IMR-90 (cell line): Measurements from ENCODE around the gene FBXO3. TPM values are rescaled to one million over a fixed set of nuclear protein-coding genes. Genes with fewer than 3 reads are reported as not detected.
A peak's percentile ranks its signal among the peaks of the same experiment; 100 is the strongest.

Experiments used
- ATAC-seq: fragments of 200-7000 bp; cut with Tn5 transposase; 2 replicates; pipeline ENCODE4 v1.9.1; 2020; ENCODE audit warnings: low read depth, mild to moderate bottlenecking, moderate library complexity
- BruUV-seq: library from RNA; stranded (reverse); fragments of 400-500 nt; replicated peaks from 2 replicates; lab custom pipeline; 2021; lab: Mats Ljungman, UMichigan
- CTCF ChIA-PET: fragments of 300-600 bp; formaldehyde crosslinking; extraction: SDS; loops from one replicate; lab custom pipeline; 2021; ENCODE audit warnings: antibody characterized with exemption; lab: Yijun Ruan, JAX
- POLR2A ChIA-PET: fragments of 300-600 bp; sonication (Branson Sonifier 250); formaldehyde crosslinking; loops from one replicate; lab custom pipeline; 2022; ENCODE audit warnings: antibody characterized with exemption; ENCODE audit not compliant: unreplicated experiment; lab: Charles Lee
- DNase-seq: peaks from one replicate; pipeline ENCODE4 v3.0.0; 2013
- H2AFZ ChIP-seq: replicated peaks from 2 replicates; pipeline ENCODE3; 2013; ENCODE audit warnings: low read length, mild to moderate bottlenecking; ENCODE audit not compliant: poor library complexity
- H2AK5ac ChIP-seq: 2 replicates; pipeline ENCODE4 v1.6.1; 2013; ENCODE audit warnings: low read depth, low read length, inconsistent platforms
- H2AK9ac ChIP-seq: replicated peaks from 2 replicates; pipeline ENCODE3; 2013; ENCODE audit warnings: mild to moderate bottlenecking, low read depth, low read length, moderate library complexity; ENCODE audit not compliant: poor library complexity
- H2BK120ac ChIP-seq: 2 replicates; pipeline ENCODE4 v1.6.1; 2013; ENCODE audit warnings: low read depth, low read length, inconsistent platforms
- H2BK15ac ChIP-seq: 3 replicates; pipeline ENCODE4 v1.6.1; 2013; ENCODE audit warnings: low read depth, low read length, inconsistent platforms
- H2BK20ac ChIP-seq: 2 replicates; pipeline ENCODE4 v1.6.1; 2013; ENCODE audit warnings: low read depth, mild to moderate bottlenecking, inconsistent platforms, low read length, moderate library complexity
- H2BK5ac ChIP-seq: 2 replicates; pipeline ENCODE4 v1.6.1; 2013; ENCODE audit warnings: mild to moderate bottlenecking, low read depth, low read length, inconsistent platforms; ENCODE audit not compliant: poor library complexity, severe bottlenecking
- H3K14ac ChIP-seq: replicated peaks from 2 replicates; pipeline ENCODE4 v1.6.1; 2013; ENCODE audit warnings: low read depth, low read length, inconsistent platforms
- H3K18ac ChIP-seq: 2 replicates; pipeline ENCODE4 v1.6.1; 2013; ENCODE audit warnings: low read depth, low read length, control low read depth
- H3K23ac ChIP-seq: 2 replicates; pipeline ENCODE4 v1.6.1; 2013; ENCODE audit warnings: low read depth, low read length, inconsistent platforms
- H3K27ac ChIP-seq: 2 replicates; pipeline ENCODE4 v1.5.1; 2013; ENCODE audit warnings: mild to moderate bottlenecking, control low read depth, low read length; ENCODE audit not compliant: insufficient read depth
- H3K27me3 ChIP-seq: 2 replicates; pipeline ENCODE4 v1.6.1; 2013; ENCODE audit warnings: low read length; ENCODE audit not compliant: control insufficient read depth, insufficient read depth
- H3K36me3 ChIP-seq: 2 replicates; pipeline ENCODE4 v1.6.1; 2013; ENCODE audit warnings: low read length, mixed read lengths; ENCODE audit not compliant: control insufficient read depth, insufficient read depth
- H3K4ac ChIP-seq: 2 replicates; pipeline ENCODE4 v1.6.1; 2013; ENCODE audit warnings: low read depth, low read length, inconsistent platforms
- H3K4me1 ChIP-seq: 2 replicates; pipeline ENCODE4 v1.6.1; 2013; ENCODE audit warnings: low read length, mixed read lengths; ENCODE audit not compliant: control insufficient read depth, insufficient read depth
- H3K4me2 ChIP-seq: 2 replicates; pipeline ENCODE4 v1.6.1; 2013; ENCODE audit warnings: low read depth, mild to moderate bottlenecking, control low read depth, low read length, moderate library complexity
- H3K4me3 ChIP-seq: 2 replicates; pipeline ENCODE4 v1.5.1; 2013; ENCODE audit warnings: low read depth, mild to moderate bottlenecking, control low read depth, low read length, moderate library complexity; ENCODE audit not compliant: insufficient read depth
- H3K56ac ChIP-seq: 2 replicates; pipeline ENCODE4 v1.6.1; 2013; ENCODE audit warnings: low read length, inconsistent platforms; ENCODE audit not compliant: insufficient read depth; ENCODE audit errors: extremely low read depth
- H3K79me1 ChIP-seq, 2 experiments: 2 replicates each; pipeline ENCODE4 v1.6.1; 2013; ENCODE audit warnings: low read length in 2 of 2, inconsistent platforms in 1 of 2, low read depth in 1 of 2
- H3K9ac ChIP-seq: 2 replicates; pipeline ENCODE4 v1.6.1; 2013; ENCODE audit warnings: low read depth, low read length, control low read depth
- H3K9me1 ChIP-seq: 2 replicates; pipeline ENCODE4 v1.6.1; 2013; ENCODE audit warnings: low read length, inconsistent platforms; ENCODE audit not compliant: insufficient read depth
- H3K9me3 ChIP-seq: 2 replicates; pipeline ENCODE4 v1.6.1; 2013; ENCODE audit warnings: low read length; ENCODE audit not compliant: control insufficient read depth, insufficient read depth
- H4K20me1 ChIP-seq: 2 replicates; pipeline ENCODE4 v1.6.1; 2013; ENCODE audit warnings: low read length, inconsistent platforms; ENCODE audit not compliant: insufficient read depth
- H4K5ac ChIP-seq: 2 replicates; pipeline ENCODE4 v1.6.1; 2013; ENCODE audit warnings: mild to moderate bottlenecking, low read depth, low read length, control low read depth
- H4K8ac ChIP-seq, 2 experiments: 2 replicates each; pipeline ENCODE4 v1.6.1; 2013; ENCODE audit warnings: low read depth in 2 of 2, low read length in 2 of 2, control low read depth in 1 of 2, inconsistent platforms in 1 of 2
- H4K91ac ChIP-seq: 2 replicates; pipeline ENCODE4 v1.6.1; 2013; ENCODE audit warnings: low read depth, low read length, inconsistent platforms; ENCODE audit not compliant: insufficient read depth
- BHLHE40 ChIP-seq: fragments of 150-350 bp; IDR thresholded peaks from 2 replicates; pipeline ENCODE4 v1.6.1; 2016; ENCODE audit warnings: mild to moderate bottlenecking, low read depth, low read length
- CEBPB ChIP-seq: IDR thresholded peaks from 2 replicates; pipeline ENCODE4 v1.6.1; 2012; ENCODE audit warnings: low read depth, low read length, improper control_type of control experiment
- CHD1 ChIP-seq: IDR thresholded peaks from 2 replicates; pipeline ENCODE4 v1.6.1; 2012; ENCODE audit warnings: low read depth, low read length, improper control_type of control experiment
- FOS ChIP-seq: fragments of 150-350 bp; IDR thresholded peaks from 2 replicates; pipeline ENCODE4 v1.6.1; 2016; ENCODE audit warnings: low read depth, low read length
- MAFK ChIP-seq: IDR thresholded peaks from 2 replicates; pipeline ENCODE4 v1.6.1; 2012; ENCODE audit warnings: low read depth, low read length, improper control_type of control experiment
- MAZ ChIP-seq: IDR thresholded peaks from 2 replicates; pipeline ENCODE4 v1.6.1; 2012; ENCODE audit warnings: low read depth, mild to moderate bottlenecking, low read length, improper control_type of control experiment, moderate library complexity, borderline replicate concordance
- MXI1 ChIP-seq: IDR thresholded peaks from 2 replicates; pipeline ENCODE4 v1.6.1; 2012; ENCODE audit warnings: low read depth, mild to moderate bottlenecking, low read length, moderate library complexity, borderline replicate concordance
- NFE2L2 ChIP-seq: fragments of 150-350 bp; IDR thresholded peaks from 2 replicates; pipeline ENCODE4 v1.6.1; 2016; ENCODE audit warnings: low read depth, mild to moderate bottlenecking, low read length
- POLR2A ChIP-seq: IDR thresholded peaks from 2 replicates; pipeline ENCODE4 v1.6.1; 2012; ENCODE audit warnings: mild to moderate bottlenecking, low read depth, low read length
- RAD21 ChIP-seq: IDR thresholded peaks from 2 replicates; pipeline ENCODE4 v1.6.1; 2012; ENCODE audit warnings: low read length, improper control_type of control experiment
- RCOR1 ChIP-seq: IDR thresholded peaks from 2 replicates; pipeline ENCODE4 v1.6.1; 2012; ENCODE audit warnings: mild to moderate bottlenecking, low read length, improper control_type of control experiment; ENCODE audit not compliant: insufficient replicate concordance
- RFX5 ChIP-seq: IDR thresholded peaks from 2 replicates; pipeline ENCODE4 v1.8.0; 2012; ENCODE audit warnings: low read depth, mild to moderate bottlenecking, low read length, moderate library complexity
- SMC3 ChIP-seq: fragments of 150-350 bp; IDR thresholded peaks from 2 replicates; pipeline ENCODE4 v1.6.1; 2016; ENCODE audit warnings: low read depth, mild to moderate bottlenecking, antibody characterized with exemption, low read length, moderate library complexity
- WGBS, 2 experiments: methylation state at CpG; one replicate each; pipeline versions ENCODE4 v1.1.5 to v1.1.7; 2013; ENCODE audit warnings: missing lambda C conversion rate in 2 of 2; ENCODE audit not compliant: insufficient read length in 1 of 2; ENCODE audit errors: extremely low coverage in 2 of 2; 5-methylcytosine and 5-hydroxymethylcytosine counted together
- dilution Hi-C: fragments of 300-500 bp; cut with HindIII; formaldehyde crosslinking; loops from one replicate; pipeline ENCODE4 v1.14.3; 2018; ENCODE audit warnings: low sequenced_read_pairs; ENCODE audit not compliant: unreplicated experiment
- in situ Hi-C: fragments of 300-500 bp; cut with MboI; formaldehyde crosslinking; loops from 3 replicates; pipeline ENCODE4 v1.14.3; 2019; ENCODE audit warnings: low sequenced_read_pairs, inconsistent platforms, mixed read lengths
- intact Hi-C: fragments of 100-400 bp; cut with micrococcal nuclease; formaldehyde crosslinking; loops from 2 replicates; pipeline ENCODE4 v1.10.0; 2022
- polyA plus RNA-seq, 3 experiments: library from polyadenylated mRNA; depleted of rRNA; stranded (reverse); fragments of >200 nt; gene quantifications; 2 replicates each; pipeline ENCODE4 v1.2.3, GENCODE V29; 2012; ENCODE audit warnings: low replicate concordance in 1 of 3
- total RNA-seq: library from RNA; depleted of rRNA; stranded (reverse); fragments of >200 nt; gene quantifications from 2 replicates; pipeline ENCODE4 v1.2.3, GENCODE V29; 2012
- TF ChIP-seq, protein P1 (sequence below): fragments of 150-350 bp; IDR thresholded peaks from 2 replicates; pipeline ENCODE4 v1.6.1; 2017; ENCODE audit warnings: mild to moderate bottlenecking, antibody characterized with exemption, low read length, low read depth
- TF ChIP-seq, protein P2 (sequence below): conservative IDR thresholded peaks from 2 replicates; pipeline ENCODE4 v1.5.1; 2012; ENCODE audit warnings: mild to moderate bottlenecking, low read depth, low read length, improper control_type of control experiment
- TF ChIP-seq, protein P3 (sequence below): fragments of 150-350 bp; IDR thresholded peaks from 2 replicates; pipeline ENCODE4 v1.6.1; 2016; ENCODE audit warnings: low read depth, mild to moderate bottlenecking, low read length, moderate library complexity, borderline replicate concordance

Gene FBXO3
- total and polyA plus RNA-seq, 2 of the 4 experiments (the other 2 are of a cell fraction): 26.2 to 51.1 TPM

DNA sequence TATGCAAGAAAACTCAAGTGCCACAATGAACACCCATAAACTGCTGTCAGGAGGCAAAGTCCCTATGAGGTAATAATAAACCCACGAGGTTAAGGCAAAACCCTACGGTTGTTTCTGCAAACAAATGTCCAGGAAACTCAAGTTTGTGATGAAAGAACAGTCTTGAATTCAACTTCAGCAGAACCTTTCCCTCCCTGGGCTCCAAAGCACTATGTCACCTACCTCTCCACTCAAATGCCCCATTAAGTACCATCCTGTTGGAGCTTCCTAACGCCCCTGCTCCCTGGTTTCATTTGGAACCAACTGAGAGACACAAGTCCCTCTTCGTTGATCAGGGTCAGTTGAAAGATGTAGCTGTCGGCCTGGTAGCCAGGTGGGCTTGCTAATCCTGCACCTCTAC is 71.1 kb downstream of the FBXO3 start:
- Histone ChIP-seq H3K4me3 (no peak overlapping the region), H4K5ac (no peak overlapping the region; the same call in 1 of the 2 replicates), H3K9me3 (no peaks in the 10 kb centered on the region), H3K9me1 (peaks cover 42% of the 10 kb centered on the region), H3K4me1 (peaks cover 26% of the 10 kb centered on the region), H3K14ac (peak overlapping the region; percentile 88), H2AK5ac (peak overlapping the region; percentile 23; the same call in 1 of the 2 replicates), H3K4ac (peak overlapping the region; percentile 45), H3K18ac (no peak overlapping the region), H2BK20ac (0 out of 2 replicates have a peak overlapping the region, but pooled peaks have one; percentile 18), H3K9ac (no peak overlapping the region), H4K91ac (0 out of 2 replicates have a peak overlapping the region, but pooled peaks have one; percentile 12), H2AK9ac (no peak overlapping the region), H3K4me2 (no peak overlapping the region), H3K36me3 (peaks cover 12% of the 10 kb centered on the region), H2BK5ac (peak overlapping the region; percentile 55), H3K27me3 (no peaks in the 10 kb centered on the region), H2BK120ac (no peak overlapping the region), H4K20me1 (peaks cover 4% of the 10 kb centered on the region; the same call in 1 of the 2 replicates), H3K23ac (peak overlapping the region; percentile 15; the same call in 1 of the 2 replicates), H4K8ac (peak overlapping the region in 1 of 2 experiments; percentile 26; a peak in 2 of 4 replicates), H2AFZ (no peak overlapping the region), H3K56ac (no peak overlapping the region), H3K27ac (0 out of 2 replicates have a peak overlapping the region, but pooled peaks have one; percentile 22), H2BK15ac (no peak overlapping the region), H3K79me1 (peaks cover 29 to 66% of the 10 kb centered on the region in 2 experiments; a peak in 3 of 4 replicates)
- DNase-seq: no peak
- intact Hi-C loops: no loop called here
- TF ChIP-seq, protein P1, sequence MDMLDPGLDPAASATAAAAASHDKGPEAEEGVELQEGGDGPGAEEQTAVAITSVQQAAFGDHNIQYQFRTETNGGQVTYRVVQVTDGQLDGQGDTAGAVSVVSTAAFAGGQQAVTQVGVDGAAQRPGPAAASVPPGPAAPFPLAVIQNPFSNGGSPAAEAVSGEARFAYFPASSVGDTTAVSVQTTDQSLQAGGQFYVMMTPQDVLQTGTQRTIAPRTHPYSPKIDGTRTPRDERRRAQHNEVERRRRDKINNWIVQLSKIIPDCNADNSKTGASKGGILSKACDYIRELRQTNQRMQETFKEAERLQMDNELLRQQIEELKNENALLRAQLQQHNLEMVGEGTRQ: no peak
- TF ChIP-seq RFX5 (no peak), CHD1 (no peak), MXI1 (no peak), SMC3 (no peak), BHLHE40 (no peak), RAD21 (no peak), MAFK (no peak), RCOR1 (no peak), CEBPB (no peak), FOS (no peak), MAZ (no peak), POLR2A (no peak), NFE2L2 (no peak)
- TF ChIP-seq, protein P2, sequence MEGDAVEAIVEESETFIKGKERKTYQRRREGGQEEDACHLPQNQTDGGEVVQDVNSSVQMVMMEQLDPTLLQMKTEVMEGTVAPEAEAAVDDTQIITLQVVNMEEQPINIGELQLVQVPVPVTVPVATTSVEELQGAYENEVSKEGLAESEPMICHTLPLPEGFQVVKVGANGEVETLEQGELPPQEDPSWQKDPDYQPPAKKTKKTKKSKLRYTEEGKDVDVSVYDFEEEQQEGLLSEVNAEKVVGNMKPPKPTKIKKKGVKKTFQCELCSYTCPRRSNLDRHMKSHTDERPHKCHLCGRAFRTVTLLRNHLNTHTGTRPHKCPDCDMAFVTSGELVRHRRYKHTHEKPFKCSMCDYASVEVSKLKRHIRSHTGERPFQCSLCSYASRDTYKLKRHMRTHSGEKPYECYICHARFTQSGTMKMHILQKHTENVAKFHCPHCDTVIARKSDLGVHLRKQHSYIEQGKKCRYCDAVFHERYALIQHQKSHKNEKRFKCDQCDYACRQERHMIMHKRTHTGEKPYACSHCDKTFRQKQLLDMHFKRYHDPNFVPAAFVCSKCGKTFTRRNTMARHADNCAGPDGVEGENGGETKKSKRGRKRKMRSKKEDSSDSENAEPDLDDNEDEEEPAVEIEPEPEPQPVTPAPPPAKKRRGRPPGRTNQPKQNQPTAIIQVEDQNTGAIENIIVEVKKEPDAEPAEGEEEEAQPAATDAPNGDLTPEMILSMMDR: no peak
- TF ChIP-seq, protein P3, sequence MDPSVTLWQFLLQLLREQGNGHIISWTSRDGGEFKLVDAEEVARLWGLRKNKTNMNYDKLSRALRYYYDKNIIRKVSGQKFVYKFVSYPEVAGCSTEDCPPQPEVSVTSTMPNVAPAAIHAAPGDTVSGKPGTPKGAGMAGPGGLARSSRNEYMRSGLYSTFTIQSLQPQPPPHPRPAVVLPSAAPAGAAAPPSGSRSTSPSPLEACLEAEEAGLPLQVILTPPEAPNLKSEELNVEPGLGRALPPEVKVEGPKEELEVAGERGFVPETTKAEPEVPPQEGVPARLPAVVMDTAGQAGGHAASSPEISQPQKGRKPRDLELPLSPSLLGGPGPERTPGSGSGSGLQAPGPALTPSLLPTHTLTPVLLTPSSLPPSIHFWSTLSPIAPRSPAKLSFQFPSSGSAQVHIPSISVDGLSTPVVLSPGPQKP: no peak
- no CpG with 5 or more reads among the region's 5 CpGs for WGBS, 2 experiments
- ChIA-PET CTCF (no interaction called here), POLR2A (no interaction called here)
- dilution Hi-C loops: no loop called here
- no TSS peak for BruUV-seq
- no peak for ATAC-seq
- in situ Hi-C loops: no loop called here
